Gastrocnemius medialis (tissue), 4 donors: ENCODE measurements around the gene GNG2. TPM values are rescaled to one million over a fixed set of nuclear protein-coding genes. Genes with fewer than 3 reads are reported as not detected.
A peak's percentile ranks its signal among the peaks of the same experiment; 100 is the strongest.

Experiments used
- ATAC-seq, 2 donors: fragments of 150-250 bp; one replicate each; pipeline ENCODE4 v1.9.1; 2016
- DNase-seq, 2 donors: peaks; one replicate each; pipeline ENCODE4 v3.0.0-alpha.2; 2019
- H3K27ac ChIP-seq, 4 donors: fragments of 200-600 bp; sonication (generic); 1 replicate in 1 of 4; 2 replicates in 3 of 4; pipeline ENCODE4 v1.5.1; 2016 to 2018; ENCODE audit warnings: mild to moderate bottlenecking in 2 of 4, moderate library complexity in 1 of 4
- H3K27me3 ChIP-seq, 3 donors: fragments of 200-600 bp; sonication (generic) in 2 of 3; 1 replicate in 1 of 3; 2 replicates in 2 of 3; pipeline versions ENCODE4 v1.5.1 to v1.6.0; 2016 to 2019; ENCODE audit warnings: mild to moderate bottlenecking in 1 of 3, moderate library complexity in 1 of 3
- H3K36me3 ChIP-seq, 2 donors: fragments of 200-600 bp; sonication (generic) in 1 of 2; one replicate each; pipeline ENCODE4 v1.5.1; 2017 to 2018
- H3K4me1 ChIP-seq, 2 donors: fragments of 200-600 bp; sonication (generic) in 1 of 2; one replicate each; pipeline ENCODE4 v1.5.1; 2016 to 2017; ENCODE audit warnings: mild to moderate bottlenecking in 2 of 2
- H3K4me3 ChIP-seq, 4 donors: fragments of 200-600 bp; sonication (generic) in 3 of 4; 1 replicate in 1 of 4; 2 replicates in 3 of 4; pipeline ENCODE4 v1.5.1; 2016 to 2019; ENCODE audit warnings: mild to moderate bottlenecking in 2 of 4
- H3K9me3 ChIP-seq, 3 donors: fragments of 200-600 bp; sonication (generic) in 2 of 3; 1 replicate in 1 of 3; 2 replicates in 2 of 3; pipeline ENCODE4 v1.5.1; 2016 to 2019
- POLR2A ChIP-seq, 2 donors: fragments of 450-650 bp; IDR thresholded peaks; one replicate each; pipeline ENCODE4 v1.6.1; 2017; ENCODE audit warnings: antibody characterized with exemption in 2 of 2, mild to moderate bottlenecking in 2 of 2, moderate library complexity in 2 of 2
- in situ Hi-C, 4 donors: fragments of 200-750 bp; cut with MboI; loops; one replicate each; pipeline versions ENCODE4 v1.15.0 to v1.8.0; 2017; ENCODE audit warnings: low sequenced_read_pairs in 4 of 4
- intact Hi-C: fragments of 100-400 bp; cut with DNase I; formaldehyde crosslinking; loops from one replicate; pipeline ENCODE4 v1.15.1; 2023; ENCODE audit warnings: low total_unique reads
- total RNA-seq, 4 donors: library from RNA; depleted of rRNA; stranded (reverse); fragments of >200 nt; gene quantifications; one replicate each; pipeline versions ENCODE4 v1.1.0 to v1.2.3, GENCODE V29; 2016
- TF ChIP-seq, protein P1 (sequence below), 5 experiments: fragments of 450-650 bp in 3 of 5; fragments of 200-600 bp in 2 of 5; sonication (generic) in 2 of 5; IDR thresholded peaks in 4 of 5; conservative IDR thresholded peaks in 1 of 5; 1 replicate in 4 of 5; 2 replicates in 1 of 5; pipeline ENCODE4 v1.5.1; 2016 to 2019; ENCODE audit warnings: antibody characterized with exemption in 5 of 5, mild to moderate bottlenecking in 3 of 5, moderate library complexity in 3 of 5

Gene GNG2
- total RNA-seq, 4 donors from 2014 or later = 0.41 to 4.9 (median 2.2) TPM

DNA sequence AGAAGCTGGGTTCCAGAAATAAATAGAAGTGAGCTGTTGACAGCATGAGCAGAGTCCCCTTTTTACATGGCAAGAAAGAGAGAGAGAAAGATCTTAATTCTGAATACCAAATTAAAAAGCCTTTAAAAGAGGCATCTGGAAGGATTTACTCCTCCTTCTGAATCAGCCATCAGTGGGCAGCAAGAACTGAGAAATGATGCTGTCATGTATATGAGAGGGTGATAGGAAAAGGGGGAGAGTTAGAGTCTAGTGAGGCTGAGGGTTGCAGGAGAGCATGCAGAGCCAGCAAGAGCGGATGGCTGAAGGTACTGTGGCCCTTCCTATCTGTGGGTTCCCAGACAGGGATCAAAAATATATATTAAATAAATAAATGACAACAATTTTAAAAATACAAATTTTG is 34.5 kb upstream of the GNG2 start:
- H3K4me3 ChIP-seq = no peak overlapping the region
- TF ChIP-seq, protein P1, sequence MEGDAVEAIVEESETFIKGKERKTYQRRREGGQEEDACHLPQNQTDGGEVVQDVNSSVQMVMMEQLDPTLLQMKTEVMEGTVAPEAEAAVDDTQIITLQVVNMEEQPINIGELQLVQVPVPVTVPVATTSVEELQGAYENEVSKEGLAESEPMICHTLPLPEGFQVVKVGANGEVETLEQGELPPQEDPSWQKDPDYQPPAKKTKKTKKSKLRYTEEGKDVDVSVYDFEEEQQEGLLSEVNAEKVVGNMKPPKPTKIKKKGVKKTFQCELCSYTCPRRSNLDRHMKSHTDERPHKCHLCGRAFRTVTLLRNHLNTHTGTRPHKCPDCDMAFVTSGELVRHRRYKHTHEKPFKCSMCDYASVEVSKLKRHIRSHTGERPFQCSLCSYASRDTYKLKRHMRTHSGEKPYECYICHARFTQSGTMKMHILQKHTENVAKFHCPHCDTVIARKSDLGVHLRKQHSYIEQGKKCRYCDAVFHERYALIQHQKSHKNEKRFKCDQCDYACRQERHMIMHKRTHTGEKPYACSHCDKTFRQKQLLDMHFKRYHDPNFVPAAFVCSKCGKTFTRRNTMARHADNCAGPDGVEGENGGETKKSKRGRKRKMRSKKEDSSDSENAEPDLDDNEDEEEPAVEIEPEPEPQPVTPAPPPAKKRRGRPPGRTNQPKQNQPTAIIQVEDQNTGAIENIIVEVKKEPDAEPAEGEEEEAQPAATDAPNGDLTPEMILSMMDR (IDR thresholded peaks at IDR 0.05 in 4 of 5, conservative IDR thresholded peaks at IDR 0.05 in 1 of 5) = no peak
- no peak for TF ChIP-seq POLR2A (IDR thresholded peaks at IDR 0.05)
- ATAC-seq (no peak), DNase-seq (no peak)
- no peaks in the 10 kb centered on the region for H3K4me1 ChIP-seq
- H3K36me3 ChIP-seq = no peaks in the 10 kb centered on the region
- in situ Hi-C loops (no loop called here), intact Hi-C loops (no loop called here)
- no peaks in the 10 kb centered on the region for H3K27me3 ChIP-seq
- no peak overlapping the region for H3K27ac ChIP-seq
- H3K9me3 ChIP-seq = no peaks in the 10 kb centered on the region

DNA sequence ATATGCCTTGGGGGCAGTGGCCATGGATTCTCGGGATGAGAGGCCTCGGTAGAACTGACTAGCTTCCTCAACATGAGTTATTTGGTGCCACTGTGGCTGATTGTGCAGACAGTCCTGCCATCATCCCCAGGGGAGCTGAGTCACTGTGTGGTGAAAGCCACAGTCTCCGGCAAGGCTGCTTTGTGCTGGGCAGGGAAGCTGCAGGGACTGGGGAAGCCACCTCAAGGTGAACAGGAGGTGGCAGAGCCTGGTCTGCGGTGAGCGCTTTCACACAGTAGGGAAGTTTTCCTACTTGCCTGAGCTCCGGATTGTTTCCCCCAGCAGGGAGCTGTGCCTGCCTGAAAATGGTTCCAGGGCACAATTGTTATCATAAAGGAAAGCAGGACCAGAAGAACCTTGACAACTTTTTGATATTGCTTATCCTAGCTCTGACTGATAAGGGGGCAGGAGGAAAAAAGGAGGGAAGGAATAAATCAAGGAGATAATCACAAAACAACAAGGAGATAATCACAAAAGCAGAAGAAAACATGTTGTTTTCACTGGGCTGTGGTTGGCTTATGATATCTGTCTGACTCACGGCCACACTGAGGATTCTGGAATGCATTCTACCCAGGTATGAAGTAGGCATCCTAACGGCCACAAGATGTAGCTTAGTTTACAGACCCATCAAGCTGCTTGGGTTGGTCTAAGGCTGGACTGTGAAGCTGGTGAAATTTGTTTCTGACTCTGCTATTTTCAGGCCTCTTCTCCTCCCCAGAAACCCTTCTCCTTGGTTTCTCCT is 32.2 kb upstream of the GNG2 start:
- DNase-seq (peak in 1 of 2 donors; percentile 15), ATAC-seq (no peak)
- H3K9me3 ChIP-seq = no peaks in the 10 kb centered on the region
- no peaks in the 10 kb centered on the region for H3K4me1 ChIP-seq
- no peaks in the 10 kb centered on the region for H3K27me3 ChIP-seq
- in situ Hi-C loops = no loop called here
- H3K36me3 ChIP-seq = no peaks in the 10 kb centered on the region
- H3K27ac ChIP-seq = no peak overlapping the region
- H3K4me3 ChIP-seq = no peak overlapping the region
- intact Hi-C loops = no loop called here
- TF ChIP-seq, protein P1 (IDR thresholded peaks at IDR 0.05 in 4 of 5, conservative IDR thresholded peaks at IDR 0.05 in 1 of 5) = no peak
- no peak for TF ChIP-seq POLR2A (IDR thresholded peaks at IDR 0.05)

- no peaks in the 10 kb centered on the region for H3K9me3 ChIP-seq
- in situ Hi-C loops = no loop called here
- no peaks in the 10 kb centered on the region for H3K36me3 ChIP-seq
- H3K27me3 ChIP-seq = no peaks in the 10 kb centered on the region
- no peaks in the 10 kb centered on the region for H3K4me1 ChIP-seq
- no peak for TF ChIP-seq POLR2A (IDR thresholded peaks at IDR 0.05)
- TF ChIP-seq, protein P1 (IDR thresholded peaks at IDR 0.05 in 4 of 5, conservative IDR thresholded peaks at IDR 0.05 in 1 of 5) = no peak
- DNase-seq (no peak), ATAC-seq (no peak)
- H3K4me3 ChIP-seq = no peak overlapping the region
- intact Hi-C loops = no loop called here
- H3K27ac ChIP-seq = no peak overlapping the region
Measured at GRCh38 chr14:51834240-51834639, 26.2 kb upstream of the GNG2 start.

- TF ChIP-seq, protein P1 (IDR thresholded peaks at IDR 0.05 in 4 of 5, conservative IDR thresholded peaks at IDR 0.05 in 1 of 5) = no peak
- no peak for TF ChIP-seq POLR2A (IDR thresholded peaks at IDR 0.05)
- in situ Hi-C loops (no loop called here), intact Hi-C loops (no loop called here)
- no peak overlapping the region for H3K4me3 ChIP-seq
- no peak overlapping the region for H3K27ac ChIP-seq
- no peaks in the 10 kb centered on the region for H3K4me1 ChIP-seq
- no peaks in the 10 kb centered on the region for H3K36me3 ChIP-seq
- H3K27me3 ChIP-seq = no peaks in the 10 kb centered on the region
- no peak for DNase-seq
- H3K9me3 ChIP-seq = no peaks in the 10 kb centered on the region
- ATAC-seq = no peak
Measured at GRCh38 chr14:51836417-51836816, 24.0 kb upstream of the GNG2 start.
